Endothelial cell of umbilical vein (primary cell): ENCODE data around the gene SLC25A44. TPM values are rescaled to one million over a fixed set of nuclear protein-coding genes. Genes with fewer than 3 reads are reported as not detected.

Experiments used
- BruUV-seq: library from RNA; stranded (reverse); fragments of 400-500 nt; replicated peaks from 2 replicates; lab custom pipeline; 2021; lab: Mats Ljungman, UMichigan
- CTCF ChIA-PET: fragments of 300-600, 350-600 bp; sonication (Branson Sonifier 250); formaldehyde crosslinking; loops from one replicate; lab custom pipeline; 2021; ENCODE audit warnings: antibody characterized with exemption, inconsistent platforms; lab: Charles Lee
- POLR2A ChIA-PET: fragments of 300-600, 350-600 bp; sonication (Branson Sonifier 250); formaldehyde crosslinking; loops from one replicate; lab custom pipeline; 2021; ENCODE audit warnings: antibody characterized with exemption, inconsistent platforms; lab: Charles Lee
- DNase-seq: peaks from one replicate; pipeline ENCODE4 v3.0.0-alpha.2; 2011; ENCODE audit warnings: low read depth, low spot score
- FAIRE-seq: peaks from 2 replicates; lab custom pipeline; 2011; peaks lifted over from hg19 to GRCh38; lab: Jason Lieb, UNC
- H2AFZ ChIP-seq: 2 replicates; pipeline ENCODE4 v1.6.0; 2012; ENCODE audit warnings: low read depth, low read length, control low read depth, inconsistent platforms
- H3K27ac ChIP-seq: 2 replicates; pipeline ENCODE4 v1.5.1; 2011; ENCODE audit warnings: low read depth, mild to moderate bottlenecking, control low read depth, low read length, moderate library complexity; ENCODE audit not compliant: insufficient read depth
- H3K27me3 ChIP-seq, 2 experiments: 2 replicates each; pipeline versions ENCODE4 v1.6.0 to v1.6.1; 2011; ENCODE audit warnings: low read length in 2 of 2, mixed read lengths in 1 of 2; ENCODE audit not compliant: control insufficient read depth in 2 of 2, insufficient read depth in 2 of 2
- H3K36me3 ChIP-seq, 2 experiments: 2 replicates in 1 of 2; 3 replicates in 1 of 2; pipeline ENCODE4 v1.5.1; 2011; ENCODE audit warnings: low read length in 2 of 2, mild to moderate bottlenecking in 1 of 2, moderate library complexity in 1 of 2; ENCODE audit not compliant: control insufficient read depth in 2 of 2, insufficient read depth in 2 of 2; ENCODE audit errors: extremely low read depth in 1 of 2
- H3K4me1 ChIP-seq: 3 replicates; pipeline ENCODE4 v1.5.1; 2011; ENCODE audit warnings: mild to moderate bottlenecking, low read length; ENCODE audit not compliant: control insufficient read depth, insufficient read depth; ENCODE audit errors: extremely low read depth
- H3K4me2 ChIP-seq: 2 replicates; pipeline ENCODE4 v1.6.1; 2011; ENCODE audit warnings: low read length, control low read depth, mixed read lengths; ENCODE audit not compliant: insufficient read depth
- H3K4me3 ChIP-seq, 3 experiments: fragments of 200-600 bp in 1 of 3; sonication (generic), shearing (Covaris generic) in 1 of 3; replicated peaks in 1 of 3; 2 replicates each; pipeline ENCODE4 v1.5.1; 2011 to 2016; ENCODE audit warnings: control low read depth in 3 of 3, low read length in 3 of 3, mild to moderate bottlenecking in 2 of 3, inconsistent platforms in 1 of 3, low read depth in 1 of 3, moderate library complexity in 1 of 3; ENCODE audit not compliant: insufficient read depth in 1 of 3
- H3K79me2 ChIP-seq: 2 replicates; pipeline ENCODE4 v1.6.0; 2012; ENCODE audit warnings: low read length, inconsistent platforms; ENCODE audit not compliant: control insufficient read depth, insufficient read depth
- H3K9ac ChIP-seq: replicated peaks from 2 replicates; pipeline ENCODE3; 2011; ENCODE audit warnings: low read length, control low read depth; ENCODE audit not compliant: insufficient read depth; ENCODE audit errors: extremely low read depth
- H3K9me1 ChIP-seq: replicated peaks from 3 replicates; pipeline ENCODE4 v1.6.0; 2011; ENCODE audit warnings: mild to moderate bottlenecking, low read length; ENCODE audit not compliant: control insufficient read depth, insufficient read depth; ENCODE audit errors: extremely low read depth
- H3K9me3 ChIP-seq: replicated peaks from 2 replicates; pipeline ENCODE4 v1.5.1; 2012; ENCODE audit warnings: low read length, inconsistent platforms; ENCODE audit not compliant: control insufficient read depth, insufficient read depth
- H4K20me1 ChIP-seq: replicated peaks from 2 replicates; pipeline ENCODE3; 2011; ENCODE audit warnings: mild to moderate bottlenecking, low read length; ENCODE audit not compliant: control insufficient read depth, insufficient read depth; ENCODE audit errors: extremely low read depth
- EZH2 ChIP-seq: IDR thresholded peaks from 2 replicates; pipeline ENCODE4 v1.6.1; 2012; ENCODE audit warnings: borderline replicate concordance, low read depth, mild to moderate bottlenecking, moderate library complexity, low read length, inconsistent platforms; ENCODE audit not compliant: severe bottlenecking
- GATA2 ChIP-seq: IDR thresholded peaks from 2 replicates; pipeline ENCODE4 v1.7.0; 2011; ENCODE audit warnings: low read depth, mild to moderate bottlenecking, moderate library complexity, mixed read lengths, low read length; ENCODE audit not compliant: insufficient read length, insufficient read depth
- MYC ChIP-seq: IDR thresholded peaks from one replicate; pipeline ENCODE4 v1.6.1; 2011; ENCODE audit warnings: mild to moderate bottlenecking, low read depth, low read length
- POLR2A ChIP-seq: IDR thresholded peaks from 2 replicates; pipeline ENCODE4 v1.6.1; 2012; ENCODE audit warnings: low read depth, mild to moderate bottlenecking, control low read depth, low read length
- dilution Hi-C: fragments of 300-500 bp; cut with MboI; formaldehyde crosslinking; loops from one replicate; pipeline ENCODE4 v1.15.0; 2019; ENCODE audit warnings: low sequenced_read_pairs; ENCODE audit not compliant: extremely low pct_ligation_motif_present
- intact Hi-C: fragments of 100-400 bp; cut with micrococcal nuclease; formaldehyde crosslinking; loops from one replicate; pipeline ENCODE4 v1.10.0; 2022
- polyA plus RNA-seq, 4 experiments: library from polyadenylated mRNA; depleted of rRNA in 3 of 4; stranded (reverse) in 3 of 4; unstranded in 1 of 4; fragments of >200 nt; gene quantifications; 2 replicates each; pipeline versions ENCODE4 v1.2.1 to v1.2.3, GENCODE V29; 2011 to 2012; ENCODE audit warnings: missing spikeins in 1 of 4
- total RNA-seq: library from RNA; stranded (reverse); gene quantifications from 2 replicates; pipeline ENCODE4 v1.2.3, GENCODE V29; 2021
- TF ChIP-seq, protein P1 (sequence below), 2 donors: IDR thresholded peaks; 1 replicate in 1 of 2; 2 replicates in 1 of 2; pipeline ENCODE4 v1.5.1; 2011; ENCODE audit warnings: low read length in 2 of 2, mild to moderate bottlenecking in 2 of 2, moderate library complexity in 2 of 2, control low read depth in 1 of 2, inconsistent platforms in 1 of 2, low read depth in 1 of 2; ENCODE audit not compliant: insufficient read depth in 1 of 2; ENCODE audit errors: extremely low read depth in 1 of 2

SLC25A44 gene
- total and polyA plus RNA-seq, 2 donors (not counting 3 experiments of a cell fraction or from before 2014, with no cell fraction given) = 24.0 to 30.6 TPM

DNA sequence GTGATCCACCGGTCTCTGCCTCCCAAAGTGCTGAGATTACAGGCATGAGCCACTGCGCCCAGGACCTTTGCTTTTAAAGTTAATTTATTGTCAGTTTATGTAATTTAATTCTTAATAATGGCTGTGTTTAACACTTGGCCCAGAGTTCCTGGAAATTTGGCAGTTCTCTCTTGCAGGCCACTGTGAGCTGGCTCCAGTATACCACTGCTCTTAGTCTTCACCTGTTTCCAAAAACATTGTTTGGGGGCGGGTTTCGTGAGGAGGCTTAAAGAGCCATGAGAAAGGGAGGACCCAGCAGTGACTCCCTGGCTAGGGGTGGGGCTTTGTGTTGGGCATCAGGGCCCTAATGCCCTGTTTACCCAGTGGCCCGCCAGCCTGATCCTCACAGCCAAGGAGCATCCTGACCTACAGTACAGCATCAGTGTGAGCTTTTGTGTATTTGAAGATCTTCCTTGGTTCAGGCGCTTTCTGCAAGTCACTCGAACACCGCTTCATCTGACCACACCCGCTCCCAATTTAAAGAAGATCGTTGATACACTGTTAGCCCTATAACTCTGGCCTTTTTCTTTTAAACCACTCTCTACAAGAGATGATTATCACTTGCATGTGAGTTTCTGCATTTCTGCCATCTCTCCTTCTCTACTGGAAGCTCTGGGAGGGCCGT is 36.0 kb downstream of the SLC25A44 start:
- ChIA-PET POLR2A (no interaction called here), CTCF (interaction anchor here (8.8 kb wide), 1 partner anchor 84 kb away, joined by 489 read pairs; no protein-coding TSS in a partner anchor)
- Histone ChIP-seq H3K9me3 (no peaks in the 10 kb centered on the region), H4K20me1 (no peaks in the 10 kb centered on the region), H3K4me2 (no peak overlapping the region), H3K27me3 (no peaks in the 10 kb centered on the region), H3K79me2 (no peaks in the 10 kb centered on the region), H3K4me1 (peaks cover 12% of the 10 kb centered on the region), H3K9ac (no peak overlapping the region), H3K36me3 (peaks cover 0 to 13% of the 10 kb centered on the region in 2 experiments), H3K27ac (no peak overlapping the region), H3K9me1 (no peaks in the 10 kb centered on the region), H2AFZ (no peak overlapping the region), H3K4me3 (no peak overlapping the region)
- no TSS peak for BruUV-seq
- DNase-seq = no peak
- no peak for FAIRE-seq
- intact Hi-C loops = loop anchor here (5.0 kb wide), 1 partner anchor 38 kb away; the partner anchor contains the start of gene SLC25A44
- TF ChIP-seq GATA2 (no peak), EZH2 (no peak), MYC (no peak), POLR2A (no peak)
- TF ChIP-seq, protein P1, sequence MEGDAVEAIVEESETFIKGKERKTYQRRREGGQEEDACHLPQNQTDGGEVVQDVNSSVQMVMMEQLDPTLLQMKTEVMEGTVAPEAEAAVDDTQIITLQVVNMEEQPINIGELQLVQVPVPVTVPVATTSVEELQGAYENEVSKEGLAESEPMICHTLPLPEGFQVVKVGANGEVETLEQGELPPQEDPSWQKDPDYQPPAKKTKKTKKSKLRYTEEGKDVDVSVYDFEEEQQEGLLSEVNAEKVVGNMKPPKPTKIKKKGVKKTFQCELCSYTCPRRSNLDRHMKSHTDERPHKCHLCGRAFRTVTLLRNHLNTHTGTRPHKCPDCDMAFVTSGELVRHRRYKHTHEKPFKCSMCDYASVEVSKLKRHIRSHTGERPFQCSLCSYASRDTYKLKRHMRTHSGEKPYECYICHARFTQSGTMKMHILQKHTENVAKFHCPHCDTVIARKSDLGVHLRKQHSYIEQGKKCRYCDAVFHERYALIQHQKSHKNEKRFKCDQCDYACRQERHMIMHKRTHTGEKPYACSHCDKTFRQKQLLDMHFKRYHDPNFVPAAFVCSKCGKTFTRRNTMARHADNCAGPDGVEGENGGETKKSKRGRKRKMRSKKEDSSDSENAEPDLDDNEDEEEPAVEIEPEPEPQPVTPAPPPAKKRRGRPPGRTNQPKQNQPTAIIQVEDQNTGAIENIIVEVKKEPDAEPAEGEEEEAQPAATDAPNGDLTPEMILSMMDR (IDR thresholded peaks at IDR 0.05; ENCODE audit: extremely low read depth in 1 of 2, insufficient read depth in 1 of 2, low read depth in 1 of 2, low read length in 2 of 2) = no peak
- dilution Hi-C loops = loop anchor here (10.0 kb wide), 1 partner anchor 95 kb away; no protein-coding TSS in a partner anchor
